ENCODE measurements around the gene LCK.

Gene LCK

GRCh38 chr1:32327204-32327603 is 76.1 kb downstream of the LCK start:
- no peak for DNase-seq (ENCODE audit: low spot score)

GRCh38 chr1:32329931-32330466 is 78.9 kb downstream of the LCK start:
- DNase-seq (ENCODE audit: low spot score): no peak

GRCh38 chr1:32330558-32331151 is 79.6 kb downstream of the LCK start:
- DNase-seq (ENCODE audit: low spot score): no peak

- DNase-seq (ENCODE audit: low spot score): no peak
Measured at GRCh38 chr1:32331549-32331948, 80.5 kb downstream of the LCK start.

GRCh38 chr1:32332290-32333079 is 81.4 kb downstream of the LCK start:
- no peak for DNase-seq (ENCODE audit: low spot score)

GRCh38 chr1:32333251-32333963 is 82.3 kb downstream of the LCK start:
- no peak for DNase-seq (ENCODE audit: low spot score)

- no peak for DNase-seq (ENCODE audit: low spot score)
Measured at GRCh38 chr1:32334274-32334861, 83.3 kb downstream of the LCK start.

GRCh38 chr1:32334864-32335534 is 83.9 kb downstream of the LCK start:
- DNase-seq (ENCODE audit: low spot score): peak; percentile 78

- DNase-seq (ENCODE audit: low spot score): no peak
Measured at GRCh38 chr1:32335535-32335789, 84.4 kb downstream of the LCK start.

Data from AG20443 (cell line).